GM12865 (cell line): ENCODE data around the gene PPP2R3C.
"Not testable (repeated sequence)": the region's sequence is repeated elsewhere in the genome, so short reads cannot be mapped to it uniquely, and the experiment has no call there.

Experiments used
- DNase-seq: peaks from one replicate; pipeline ENCODE4 v3.0.0; 2010; ENCODE audit warnings: low read depth
- H3K4me3 ChIP-seq: 2 replicates; pipeline ENCODE4 v1.5.1; 2011; ENCODE audit warnings: mild to moderate bottlenecking, low read depth, low read length, control low read depth
- TF ChIP-seq, protein P1 (sequence below): IDR thresholded peaks from 2 replicates; pipeline ENCODE4 v1.5.1; 2011; ENCODE audit warnings: low read length, control low read depth, low read depth, inconsistent platforms; ENCODE audit not compliant: insufficient read depth; ENCODE audit errors: missing control alignments

PPP2R3C gene

DNA sequence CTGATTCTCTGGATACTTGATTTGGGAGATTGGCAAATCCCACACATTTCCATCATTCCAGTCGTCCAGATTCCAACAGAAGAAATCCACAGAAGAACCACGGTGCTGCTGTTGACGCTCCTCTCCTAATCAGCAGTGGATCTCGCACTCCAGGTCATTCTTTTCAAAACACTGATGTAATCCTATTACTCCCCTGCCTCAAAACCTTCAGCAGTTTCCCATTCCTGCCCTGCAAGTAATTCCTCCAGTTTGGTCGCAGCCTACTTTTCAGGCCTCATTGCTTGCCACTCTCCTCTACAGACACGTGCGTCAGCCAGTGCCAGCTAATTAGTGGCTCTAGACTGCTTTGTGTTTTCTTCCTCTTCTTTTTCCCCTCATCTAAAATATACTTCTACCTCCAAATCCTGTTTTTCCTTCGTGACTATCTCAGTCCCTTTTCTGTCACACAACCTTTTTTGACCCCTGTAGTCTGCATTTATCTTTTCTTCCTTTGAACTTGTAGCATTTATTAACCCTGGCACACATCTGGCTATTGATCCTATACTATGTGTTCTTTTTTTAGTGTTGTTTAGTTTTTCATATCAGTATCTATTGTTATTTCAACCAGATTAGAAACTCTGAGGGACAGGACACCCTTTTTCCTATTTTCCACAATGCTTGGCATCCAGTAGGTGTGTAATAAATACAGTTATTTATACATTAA, 37.3 kb upstream of the PPP2R3C start:
- DNase-seq, result no peak
- H3K4me3 ChIP-seq, result no peak overlapping the region
- TF ChIP-seq, protein P1, sequence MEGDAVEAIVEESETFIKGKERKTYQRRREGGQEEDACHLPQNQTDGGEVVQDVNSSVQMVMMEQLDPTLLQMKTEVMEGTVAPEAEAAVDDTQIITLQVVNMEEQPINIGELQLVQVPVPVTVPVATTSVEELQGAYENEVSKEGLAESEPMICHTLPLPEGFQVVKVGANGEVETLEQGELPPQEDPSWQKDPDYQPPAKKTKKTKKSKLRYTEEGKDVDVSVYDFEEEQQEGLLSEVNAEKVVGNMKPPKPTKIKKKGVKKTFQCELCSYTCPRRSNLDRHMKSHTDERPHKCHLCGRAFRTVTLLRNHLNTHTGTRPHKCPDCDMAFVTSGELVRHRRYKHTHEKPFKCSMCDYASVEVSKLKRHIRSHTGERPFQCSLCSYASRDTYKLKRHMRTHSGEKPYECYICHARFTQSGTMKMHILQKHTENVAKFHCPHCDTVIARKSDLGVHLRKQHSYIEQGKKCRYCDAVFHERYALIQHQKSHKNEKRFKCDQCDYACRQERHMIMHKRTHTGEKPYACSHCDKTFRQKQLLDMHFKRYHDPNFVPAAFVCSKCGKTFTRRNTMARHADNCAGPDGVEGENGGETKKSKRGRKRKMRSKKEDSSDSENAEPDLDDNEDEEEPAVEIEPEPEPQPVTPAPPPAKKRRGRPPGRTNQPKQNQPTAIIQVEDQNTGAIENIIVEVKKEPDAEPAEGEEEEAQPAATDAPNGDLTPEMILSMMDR, result no peak

DNA sequence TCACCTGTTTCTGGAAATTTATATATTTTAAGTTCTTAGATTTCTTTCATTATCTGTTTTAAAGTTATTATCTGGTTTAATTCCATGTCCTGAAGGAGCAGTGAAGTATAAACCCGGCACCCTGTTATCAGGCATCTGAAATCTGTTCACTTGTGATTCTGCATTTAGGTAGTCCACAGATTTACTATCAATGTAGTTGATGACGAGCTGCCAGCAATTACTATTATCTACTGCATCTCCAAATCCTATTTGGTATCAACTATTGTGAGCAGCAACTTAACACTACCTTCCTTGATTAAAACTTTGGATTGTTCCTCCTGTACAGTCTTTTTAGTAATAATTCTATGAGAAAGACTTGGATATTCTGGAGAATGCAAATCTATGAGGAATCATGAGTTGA, 36.7 kb upstream of the PPP2R3C start:
- no peak for DNase-seq
- H3K4me3 ChIP-seq, result no peak overlapping the region
- TF ChIP-seq, protein P1, result no peak

- peak overlapping the region; percentile 4; the same call in 1 of the 2 replicates for H3K4me3 ChIP-seq
- TF ChIP-seq, protein P1, result no peak
- DNase-seq, result peak; percentile 59
Measured at GRCh38 chr14:35155962-35156361, 34.2 kb upstream of the PPP2R3C start.

DNA sequence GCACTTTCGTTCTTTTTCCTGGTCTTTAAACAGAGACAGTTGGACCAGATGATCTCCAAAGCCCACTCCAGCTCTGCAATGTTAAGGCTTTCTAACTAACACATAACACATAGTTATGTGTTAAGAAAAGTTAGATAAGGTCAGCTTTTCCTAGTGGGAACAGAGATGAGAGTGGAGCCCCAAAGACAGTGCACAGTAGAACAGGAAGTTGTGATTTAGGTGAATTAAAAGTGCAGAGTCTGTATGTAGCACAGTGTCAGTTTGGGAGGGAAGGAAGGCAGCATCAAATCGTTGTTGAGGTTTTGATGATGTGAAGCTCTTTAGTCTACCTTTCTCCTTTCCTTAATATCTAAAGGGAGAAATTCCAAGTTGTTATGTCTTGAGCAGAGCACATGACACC, 32.2 kb upstream of the PPP2R3C start:
- no peak for DNase-seq
- TF ChIP-seq, protein P1, result no peak

GRCh38 chr14:35152531-35152930, 30.7 kb upstream of the PPP2R3C start:
- DNase-seq, H3K4me3 ChIP-seq: not testable (repeated sequence)

More for the DNA sequence above, 32.2 kb upstream of the PPP2R3C start:
- H3K4me3 ChIP-seq, result no peak overlapping the region

GRCh38 chr14:35149239-35149638, 27.4 kb upstream of the PPP2R3C start:
- DNase-seq, result no peak
- TF ChIP-seq, protein P1, result no peak
- no peak overlapping the region for H3K4me3 ChIP-seq

DNA sequence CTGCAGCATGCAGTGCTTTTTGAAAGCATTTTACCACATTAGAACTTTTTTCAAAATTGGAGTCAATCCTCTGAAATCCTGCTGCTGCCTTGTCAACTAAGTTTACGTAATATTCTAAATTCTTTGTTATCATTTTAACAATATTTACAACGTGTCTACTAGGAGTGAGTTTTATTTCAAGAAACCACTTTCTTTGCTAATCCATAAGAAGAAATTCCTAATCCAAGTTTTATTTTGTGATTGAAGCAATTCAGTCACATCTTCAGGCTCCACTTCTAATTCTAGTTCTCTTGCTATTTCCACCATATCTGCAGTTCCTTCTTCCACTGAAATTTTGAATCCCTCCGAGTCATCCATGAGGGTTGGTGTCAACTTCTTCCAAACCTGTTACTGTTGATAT, 25.9 kb upstream of the PPP2R3C start:
- TF ChIP-seq, protein P1, result no peak
- DNase-seq, result no peak

More for the DNA sequence above, 25.9 kb upstream of the PPP2R3C start:
- H3K4me3 ChIP-seq, result no peak overlapping the region
